Fibroblast of pulmonary artery (primary cell): ENCODE results near the gene CNTNAP2.
"Not testable (repeated sequence)": the region's sequence is repeated elsewhere in the genome, so short reads cannot be mapped to it uniquely, and the experiment has no call there.

Experiments used
- DNase-seq: peaks from one replicate; pipeline ENCODE4 v3.0.0-alpha.2; 2010; ENCODE audit warnings: low read depth
- H3K4me3 ChIP-seq: replicated peaks from 2 replicates; pipeline ENCODE4 v1.5.1; 2011; ENCODE audit warnings: low read depth, mild to moderate bottlenecking, control low read depth, low read length, moderate library complexity
- CTCF ChIP-seq: IDR thresholded peaks from 2 replicates; pipeline ENCODE4 v1.5.1; 2011; ENCODE audit warnings: mild to moderate bottlenecking, control low read depth, low read length, inconsistent platforms; ENCODE audit errors: missing control alignments

The CNTNAP2 gene

GRCh38 chr7:148403466-148403993 is 2286.9 kb downstream of the CNTNAP2 start:
- TF ChIP-seq CTCF = no peak
- DNase-seq = no peak
- H3K4me3 ChIP-seq = no peak overlapping the region

GRCh38 chr7:148408307-148408706 is 2291.7 kb downstream of the CNTNAP2 start:
- no peak for TF ChIP-seq CTCF
- no peak overlapping the region for H3K4me3 ChIP-seq
- DNase-seq = no peak

- TF ChIP-seq CTCF = no peak
- H3K4me3 ChIP-seq = no peak overlapping the region
These were observed 2294.3 kb downstream of the CNTNAP2 start for GRCh38 chr7:148410905-148411304.

DNA sequence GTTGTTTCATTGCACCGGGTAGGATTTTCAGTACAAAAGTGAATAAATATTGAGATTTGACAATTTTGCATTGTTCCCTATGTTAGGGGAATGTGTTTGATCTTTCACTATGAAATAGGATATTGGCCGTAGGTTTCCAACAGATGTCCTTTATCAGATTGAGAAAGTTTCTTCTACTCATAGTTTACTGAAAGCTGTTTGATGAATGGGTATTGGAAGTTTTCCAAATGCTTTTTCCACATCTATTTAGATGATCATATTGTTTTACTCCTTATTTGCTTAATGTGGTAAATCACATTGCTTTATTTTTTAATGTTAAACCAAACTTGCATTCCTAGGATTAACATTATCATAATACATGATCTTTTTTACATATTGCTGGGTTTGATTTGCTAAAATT is 2296.1 kb downstream of the CNTNAP2 start:
- H3K4me3 ChIP-seq = no peak overlapping the region
- no peak for TF ChIP-seq CTCF
- no peak for DNase-seq

More at GRCh38 chr7:148410905-148411304, 2294.3 kb downstream of the CNTNAP2 start:
- DNase-seq = no peak

- H3K4me3 ChIP-seq = no peak overlapping the region
- no peak for TF ChIP-seq CTCF
- DNase-seq = no peak
These were observed 2303.5 kb downstream of the CNTNAP2 start for GRCh38 chr7:148419856-148420832.

DNA sequence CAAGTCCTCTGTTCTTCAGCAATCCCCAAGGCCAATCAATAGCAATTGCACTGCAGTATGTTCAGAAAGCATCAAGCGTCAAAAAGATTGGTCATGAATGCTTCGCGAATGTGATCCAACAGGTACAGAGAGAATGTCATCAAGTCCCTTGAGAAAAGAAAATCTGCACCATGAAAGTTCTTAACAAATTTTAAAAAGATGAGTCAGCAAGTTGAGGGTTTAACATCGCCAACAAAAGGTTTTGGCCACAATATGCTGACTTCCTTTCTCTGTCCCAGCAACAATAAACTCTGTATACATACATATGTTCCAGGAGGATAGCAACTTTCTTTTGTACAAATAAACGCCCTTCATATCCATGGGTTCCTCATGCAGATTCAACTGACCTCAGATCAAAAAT is 2305.4 kb downstream of the CNTNAP2 start:
- no peak overlapping the region for H3K4me3 ChIP-seq
- TF ChIP-seq CTCF = no peak
- DNase-seq = no peak

- H3K4me3 ChIP-seq, DNase-seq: not testable (repeated sequence)
These were observed 2309.8 kb downstream of the CNTNAP2 start for GRCh38 chr7:148426393-148426792.

- DNase-seq = not testable (repeated sequence)
These were observed 2314.1 kb downstream of the CNTNAP2 start for GRCh38 chr7:148430690-148431089.

More at GRCh38 chr7:148430690-148431089, 2314.1 kb downstream of the CNTNAP2 start:
- H3K4me3 ChIP-seq = not testable (repeated sequence)
